Psoas muscle (tissue), 8 donors: ENCODE data around the gene YIPF5. TPM values are rescaled to one million over a fixed set of nuclear protein-coding genes. Genes with fewer than 3 reads are reported as not detected.

Experiments used
- ATAC-seq, 4 donors: fragments of 200-7000 bp; cut with Tn5 transposase; one replicate each; pipeline ENCODE4 v1.9.1; 2020; ENCODE audit warnings: moderate library complexity in 3 of 4, mild to moderate bottlenecking in 2 of 4
- DNase-seq, 2 donors: peaks; one replicate each; pipeline ENCODE4 v3.0.0-alpha.2; 2020
- H3K27ac ChIP-seq: fragments of 200-600 bp; one replicate; pipeline ENCODE4 v1.8.0; 2022
- H3K27me3 ChIP-seq, 3 donors: fragments of 200-600 bp in 1 of 3; one replicate each; pipeline versions ENCODE4 v1.6.1 to v1.8.0; 2013 to 2022; ENCODE audit warnings: low read length in 2 of 3, mild to moderate bottlenecking in 2 of 3, moderate library complexity in 1 of 3; ENCODE audit not compliant: insufficient read depth in 3 of 3
- H3K36me3 ChIP-seq, 2 donors: fragments of 200-600 bp in 1 of 2; one replicate each; pipeline versions ENCODE4 v1.6.1 to v1.8.0; 2013 to 2022; ENCODE audit warnings: low read depth in 1 of 2, mild to moderate bottlenecking in 1 of 2, moderate library complexity in 1 of 2; ENCODE audit not compliant: insufficient read depth in 1 of 2
- H3K4me1 ChIP-seq: fragments of 200-600 bp; one replicate; pipeline ENCODE4 v1.8.0; 2022
- H3K4me3 ChIP-seq: fragments of 200-600 bp; one replicate; pipeline ENCODE4 v1.8.0; 2022; ENCODE audit warnings: mild to moderate bottlenecking
- H3K9me3 ChIP-seq: fragments of 200-600 bp; one replicate; pipeline ENCODE4 v1.8.0; 2022
- CTCF ChIP-seq: fragments of 200-600 bp; IDR thresholded peaks from one replicate; pipeline ENCODE4 v1.8.0; 2022; ENCODE audit warnings: antibody characterized with exemption
- WGBS, 3 donors: extraction: QIAGEN DNeasy Blood & Tissue Kit; methylation state at CpG; one replicate each; pipeline versions ENCODE4 v1.1.6 to v1.1.7; 2013; 5-methylcytosine and 5-hydroxymethylcytosine counted together
- intact Hi-C, 2 donors: fragments of 100-400 bp; cut with DNase I; formaldehyde crosslinking; loops; one replicate each; pipeline versions ENCODE4 v1.11.0 to v1.14.2; 2022
- polyA plus RNA-seq, 3 donors: library from polyadenylated mRNA; stranded (reverse); fragments of 200-250 nt; gene quantifications; one replicate each; pipeline ENCODE4 v1.2.3, GENCODE V29; 2013
- total RNA-seq, 4 donors: library from RNA; stranded (reverse); fragmentation: NEBNext Ultra II Directional in 2 of 4; extraction: Animal tissue kit (Norgen Biotek cat#: 25700) in 2 of 4; gene quantifications; one replicate each; pipeline versions ENCODE4 v1.2.1 to v1.2.4, GENCODE V29; 2021 to 2023
- donor health status: healthy with polysubstance abuse.
- donor health status: DM: no; HTN: no; CAD: no; lungs with moderate emphysema.
- donor health status: Bipolar disorder and iron deficiency.
- donor health status: healthy.
- donor health status: DM: yes; HTN: yes; CAD: no.
- donor health status: DM: no; HTN: no; CAD: no.
- donor health status: DM: no; HTN: no; CAD: no.
- donor health status: DM: yes; HTN: yes; CAD: no.

The YIPF5 gene
- total and polyA plus RNA-seq, 7 donors: 6.7 to 21.1 (median 14.7) TPM

GRCh38 chr5:144131261-144131660 is 39.2 kb downstream of the YIPF5 start:
- Histone ChIP-seq H3K4me3 (no peak overlapping the region), H3K36me3 (no peaks in the 10 kb centered on the region), H3K27ac (no peak overlapping the region), H3K9me3 (no peaks in the 10 kb centered on the region), H3K27me3 (no peaks in the 10 kb centered on the region), H3K4me1 (no peaks in the 10 kb centered on the region)
- WGBS, 3 donors: 75 to 82% (median 77%) methylated on average over 4 of the region's 4 CpGs
- ATAC-seq (no peak), DNase-seq (no peak)
- TF ChIP-seq CTCF: no peak
- intact Hi-C loops: no loop called here

GRCh38 chr5:144130306-144130705 is 40.2 kb downstream of the YIPF5 start:
- TF ChIP-seq CTCF: no peak
- H3K27me3 ChIP-seq: no peaks in the 10 kb centered on the region
- no peak overlapping the region for H3K4me3 ChIP-seq
- H3K4me1 ChIP-seq: no peaks in the 10 kb centered on the region
- ATAC-seq: no peak
- H3K9me3 ChIP-seq: no peaks in the 10 kb centered on the region
- intact Hi-C loops: no loop called here
- WGBS, 3 donors: 61 to 68% (median 63%) methylated on average over 4 of the region's 4 CpGs
- no peak overlapping the region for H3K27ac ChIP-seq
- DNase-seq: no peak
- no peaks in the 10 kb centered on the region for H3K36me3 ChIP-seq

- DNase-seq: no peak
- Histone ChIP-seq H3K9me3 (no peaks in the 10 kb centered on the region), H3K36me3 (no peaks in the 10 kb centered on the region), H3K4me1 (no peaks in the 10 kb centered on the region), H3K4me3 (no peak overlapping the region), H3K27me3 (no peaks in the 10 kb centered on the region), H3K27ac (no peak overlapping the region)
- intact Hi-C loops: no loop called here
- ATAC-seq: no peak
- WGBS, 3 donors: 60 to 68% (median 61%) methylated on average over 3 to 4 of the region's 4 CpGs
- no peak for TF ChIP-seq CTCF
These were observed 41.6 kb downstream of the YIPF5 start for GRCh38 chr5:144128844-144129243.

- 83 to 94% (median 84%) methylated on average over 4 of the region's 4 CpGs for WGBS, 3 donors
- intact Hi-C loops: no loop called here
These were observed 43.8 kb downstream of the YIPF5 start for GRCh38 chr5:144126707-144127106.

More at GRCh38 chr5:144126707-144127106, 43.8 kb downstream of the YIPF5 start:
- Histone ChIP-seq H3K36me3 (no peaks in the 10 kb centered on the region), H3K9me3 (no peaks in the 10 kb centered on the region), H3K4me1 (no peaks in the 10 kb centered on the region), H3K27ac (no peak overlapping the region), H3K27me3 (no peaks in the 10 kb centered on the region), H3K4me3 (no peak overlapping the region)
- ATAC-seq: no peak
- no peak for TF ChIP-seq CTCF
- no peak for DNase-seq
